CD14-positive monocyte (primary cell): ENCODE data around the gene SPATS2. TPM values are rescaled to one million over a fixed set of nuclear protein-coding genes. Genes with fewer than 3 reads are reported as not detected.

ENCODE experiments used
- DNase-seq, 3 donors: peaks; one replicate each; pipeline ENCODE4 v3.0.0-alpha.2; 2011 to 2022
- H2AFZ ChIP-seq: 2 replicates; pipeline ENCODE4 v1.6.0; 2012; ENCODE audit warnings: mild to moderate bottlenecking, low read depth, low read length, inconsistent platforms; ENCODE audit not compliant: insufficient read depth, poor library complexity, severe bottlenecking
- H3K27ac ChIP-seq, 2 donors: 1 replicate in 1 of 2; 2 replicates in 1 of 2; pipeline ENCODE4 v1.5.1; 2012 to 2013; ENCODE audit warnings: low read length in 2 of 2, control low read depth in 1 of 2, inconsistent platforms in 1 of 2, low read depth in 1 of 2, mild to moderate bottlenecking in 1 of 2
- H3K27me3 ChIP-seq, 2 donors: one replicate each; pipeline versions ENCODE4 v1.6.0 to v1.6.1; 2011 to 2013; ENCODE audit warnings: low read length in 2 of 2; ENCODE audit not compliant: control insufficient read depth in 2 of 2, insufficient read depth in 2 of 2
- H3K36me3 ChIP-seq, 2 donors: replicated peaks in 1 of 2; 1 replicate in 1 of 2; 2 replicates in 1 of 2; pipeline versions ENCODE4 v1.5.1 to v1.6.1; 2012 to 2013; ENCODE audit warnings: low read length in 2 of 2, control low read depth in 1 of 2, inconsistent platforms in 1 of 2, mild to moderate bottlenecking in 1 of 2; ENCODE audit not compliant: insufficient read depth in 2 of 2, control insufficient read depth in 1 of 2
- H3K4me1 ChIP-seq, 2 donors: 1 replicate in 1 of 2; 2 replicates in 1 of 2; pipeline versions ENCODE4 v1.5.1 to v1.6.1; 2012 to 2013; ENCODE audit warnings: low read length in 2 of 2, control low read depth in 1 of 2, inconsistent platforms in 1 of 2, mild to moderate bottlenecking in 1 of 2, moderate library complexity in 1 of 2; ENCODE audit not compliant: insufficient read depth in 2 of 2, control insufficient read depth in 1 of 2
- H3K4me2 ChIP-seq: replicated peaks from 2 replicates; pipeline ENCODE3; 2012; ENCODE audit warnings: low read length, moderate library complexity, mild to moderate bottlenecking; ENCODE audit not compliant: poor library complexity, severe bottlenecking; ENCODE audit errors: extremely low read depth
- H3K4me3 ChIP-seq, 3 experiments: fragments of 200-600 bp in 1 of 3; sonication (generic) in 1 of 3; replicated peaks in 1 of 3; 1 replicate in 2 of 3; 2 replicates in 1 of 3; pipeline ENCODE4 v1.5.1; 2011 to 2013; ENCODE audit warnings: low read length in 3 of 3, mild to moderate bottlenecking in 3 of 3, control low read depth in 2 of 3, low read depth in 2 of 3, inconsistent platforms in 1 of 3, moderate library complexity in 1 of 3
- H3K79me2 ChIP-seq: 2 replicates; pipeline ENCODE4 v1.6.0; 2012; ENCODE audit warnings: mild to moderate bottlenecking, control low read depth, inconsistent platforms, low read length, moderate library complexity; ENCODE audit not compliant: insufficient read depth
- H3K9ac ChIP-seq: 2 replicates; pipeline ENCODE4 v1.6.0; 2017; ENCODE audit warnings: low read length, mild to moderate bottlenecking; ENCODE audit not compliant: insufficient read depth, poor library complexity, severe bottlenecking
- H3K9me3 ChIP-seq, 2 donors: replicated peaks in 1 of 2; 1 replicate in 1 of 2; 2 replicates in 1 of 2; pipeline versions ENCODE4 v1.5.1 to v1.6.1; 2012 to 2013; ENCODE audit warnings: low read length in 2 of 2, control low read depth in 1 of 2; ENCODE audit not compliant: control insufficient read depth in 1 of 2, insufficient read depth in 1 of 2
- H4K20me1 ChIP-seq: 2 replicates; pipeline ENCODE4 v1.6.0; 2012; ENCODE audit warnings: mild to moderate bottlenecking, low read length, control low read depth, moderate library complexity; ENCODE audit not compliant: insufficient read depth
- H3K27ac Mint-ChIP-seq, 7 donors: one replicate each; pipeline ENCODE4 v1.8.0; 2020; ENCODE audit warnings: mild to moderate bottlenecking in 7 of 7, mixed read lengths in 7 of 7, moderate library complexity in 6 of 7, inconsistent platforms in 2 of 7
- H3K27me3 Mint-ChIP-seq, 3 donors: one replicate each; pipeline ENCODE4 v1.8.0; 2021 to 2022; ENCODE audit warnings: low read depth in 3 of 3, mild to moderate bottlenecking in 3 of 3, mixed read lengths in 3 of 3, moderate library complexity in 3 of 3, inconsistent platforms in 1 of 3
- H3K36me3 Mint-ChIP-seq, 2 donors: one replicate each; pipeline ENCODE4 v1.8.0; 2020; ENCODE audit warnings: mixed read lengths in 2 of 2, inconsistent platforms in 1 of 2, mild to moderate bottlenecking in 1 of 2
- H3K4me1 Mint-ChIP-seq: one replicate; pipeline ENCODE4 v1.8.0; 2020; ENCODE audit warnings: mild to moderate bottlenecking, mixed read lengths
- H3K4me3 Mint-ChIP-seq, 2 donors: one replicate each; pipeline ENCODE4 v1.8.0; 2020; ENCODE audit warnings: mild to moderate bottlenecking in 2 of 2, mixed read lengths in 2 of 2, moderate library complexity in 1 of 2
- H3K9me3 Mint-ChIP-seq, 7 donors: one replicate each; pipeline ENCODE4 v1.8.0; 2020 to 2022; ENCODE audit warnings: mixed read lengths in 7 of 7, mild to moderate bottlenecking in 6 of 7, moderate library complexity in 6 of 7, inconsistent platforms in 2 of 7
- CTCF ChIP-seq: fragments of 200-600 bp; IDR thresholded peaks from one replicate; pipeline ENCODE4 v1.8.0; 2022; ENCODE audit warnings: antibody characterized with exemption, mild to moderate bottlenecking
- WGBS: methylation state at CpG from one replicate; pipeline ENCODE4 v1.1.5; 2013; ENCODE audit warnings: missing lambda C conversion rate; ENCODE audit not compliant: insufficient coverage; 5-methylcytosine and 5-hydroxymethylcytosine counted together
- intact Hi-C, 2 donors: fragments of 100-400 bp; cut with micrococcal nuclease; formaldehyde crosslinking; loops; one replicate each; pipeline versions ENCODE4 v1.15.0 to v1.15.1; 2023
- polyA plus RNA-seq, 3 donors: library from polyadenylated mRNA; depleted of rRNA in 1 of 3; unstranded in 2 of 3; stranded (reverse) in 1 of 3; fragments of 300-500 nt in 2 of 3; fragments of >200 nt in 1 of 3; fragmentation: Illumina TruSeq in 2 of 3; gene quantifications; 1 replicate in 2 of 3; 2 replicates in 1 of 3; pipeline ENCODE4 v1.2.3, GENCODE V29; 2012 to 2021

The SPATS2 gene
- polyA plus RNA-seq, 3 donors, result 1.1 to 3.2 (median 1.8) TPM

GRCh38 chr12:49476091-49476490, 108.8 kb downstream of the SPATS2 start:
- no peak overlapping the region for H3K27ac ChIP-seq
- no peaks in the 10 kb centered on the region for H3K9me3 Mint-ChIP-seq
- peaks cover 0 to 8% of the 10 kb centered on the region in 2 donors for H3K36me3 Mint-ChIP-seq
- no peaks in the 10 kb centered on the region for H3K79me2 ChIP-seq
- 93% methylated on average over 5 of the region's 12 CpGs for WGBS
- no peaks in the 10 kb centered on the region for H3K36me3 ChIP-seq
- no peak overlapping the region for H3K9ac ChIP-seq
- H3K27me3 Mint-ChIP-seq, result peaks cover 0 to 1% (median 0%) of the 10 kb centered on the region in 3 donors
- H4K20me1 ChIP-seq, result no peaks in the 10 kb centered on the region
- H3K4me3 Mint-ChIP-seq, result no peak overlapping the region
- H3K4me1 ChIP-seq, result no peaks in the 10 kb centered on the region
- H3K9me3 ChIP-seq, result no peaks in the 10 kb centered on the region
- no peak for DNase-seq
- H3K4me1 Mint-ChIP-seq, result no peaks in the 10 kb centered on the region
- no peak overlapping the region for H3K4me3 ChIP-seq
- no peak overlapping the region for H3K4me2 ChIP-seq
- H3K27ac Mint-ChIP-seq, result no peak overlapping the region
- H3K27me3 ChIP-seq, result no peaks in the 10 kb centered on the region
- intact Hi-C loops, result no loop called here
- TF ChIP-seq CTCF, result no peak
- no peak overlapping the region for H2AFZ ChIP-seq

- 91% methylated on average over 8 of the region's 10 CpGs for WGBS
- Histone ChIP-seq H3K27me3 (no peaks in the 10 kb centered on the region), H3K9ac (no peak overlapping the region), H3K4me1 (no peaks in the 10 kb centered on the region), H3K4me3 (no peak overlapping the region), H3K36me3 (no peaks in the 10 kb centered on the region), H4K20me1 (no peaks in the 10 kb centered on the region), H2AFZ (no peak overlapping the region), H3K4me2 (no peak overlapping the region), H3K27ac (no peak overlapping the region), H3K79me2 (no peaks in the 10 kb centered on the region), H3K9me3 (no peaks in the 10 kb centered on the region)
- Mint-ChIP-seq H3K4me3 (no peak overlapping the region), H3K36me3 (peaks cover 0 to 8% of the 10 kb centered on the region in 2 donors), H3K27ac (no peak overlapping the region), H3K9me3 (no peaks in the 10 kb centered on the region), H3K4me1 (peaks cover 3% of the 10 kb centered on the region), H3K27me3 (peaks cover 1 to 3% (median 2%) of the 10 kb centered on the region in 3 donors)
- intact Hi-C loops, result no loop called here
- DNase-seq, result no peak
- TF ChIP-seq CTCF, result no peak
Observed at GRCh38 chr12:49478949-49479664, 111.8 kb downstream of the SPATS2 start.
